Measurements from ENCODE around the gene ACSS3. TPM values are rescaled to one million over a fixed set of nuclear protein-coding genes. Genes with fewer than 3 reads are reported as not detected.
A peak's percentile ranks its signal among the peaks of the same experiment; 100 is the strongest.

The ACSS3 gene
- total RNA-seq, 1 donor from 2014 or later = not detected

- no peaks in the 10 kb centered on the region for H3K36me3 Mint-ChIP-seq (ENCODE audit: low read depth)
- no peak overlapping the region for H3K27ac Mint-ChIP-seq
- no peaks in the 10 kb centered on the region for H3K9me3 Mint-ChIP-seq
- no peaks in the 10 kb centered on the region for H3K27me3 Mint-ChIP-seq
- intact Hi-C loops (cut with micrococcal nuclease) = no loop called here
- no peak overlapping the region for H3K4me3 Mint-ChIP-seq
- no peaks in the 10 kb centered on the region for H3K4me1 Mint-ChIP-seq
- DNase-seq = no peak
Observed at GRCh38 chr12:81125691-81126090, 47.8 kb downstream of the ACSS3 start.

GRCh38 chr12:81128930-81129554, 51.2 kb downstream of the ACSS3 start:
- H3K27ac Mint-ChIP-seq = no peak overlapping the region
- H3K27me3 Mint-ChIP-seq = no peaks in the 10 kb centered on the region
- no peaks in the 10 kb centered on the region for H3K36me3 Mint-ChIP-seq (ENCODE audit: low read depth)
- H3K9me3 Mint-ChIP-seq = no peaks in the 10 kb centered on the region
- peak; percentile 57 for DNase-seq
- intact Hi-C loops (cut with micrococcal nuclease) = no loop called here
- H3K4me3 Mint-ChIP-seq = no peak overlapping the region
- H3K4me1 Mint-ChIP-seq = no peaks in the 10 kb centered on the region

- intact Hi-C loops (cut with micrococcal nuclease) = no loop called here
- no peak for DNase-seq
- H3K27ac Mint-ChIP-seq = no peak overlapping the region
- H3K27me3 Mint-ChIP-seq = no peaks in the 10 kb centered on the region
- H3K4me3 Mint-ChIP-seq = no peak overlapping the region
- no peaks in the 10 kb centered on the region for H3K9me3 Mint-ChIP-seq
- no peaks in the 10 kb centered on the region for H3K4me1 Mint-ChIP-seq
- no peaks in the 10 kb centered on the region for H3K36me3 Mint-ChIP-seq (ENCODE audit: low read depth)
Observed at GRCh38 chr12:81136519-81136918, 58.6 kb downstream of the ACSS3 start.

- Mint-ChIP-seq H3K27ac (no peak overlapping the region), H3K4me3 (no peak overlapping the region), H3K36me3 (ENCODE audit: low read depth) (no peaks in the 10 kb centered on the region), H3K9me3 (no peaks in the 10 kb centered on the region), H3K27me3 (no peaks in the 10 kb centered on the region), H3K4me1 (no peaks in the 10 kb centered on the region)
- DNase-seq = no peak
- intact Hi-C loops (cut with micrococcal nuclease) = no loop called here
Observed at GRCh38 chr12:81137801-81138200, 59.9 kb downstream of the ACSS3 start.

GRCh38 chr12:81141217-81141616, 63.3 kb downstream of the ACSS3 start:
- Mint-ChIP-seq H3K4me3 (no peak overlapping the region), H3K4me1 (no peaks in the 10 kb centered on the region), H3K27ac (no peak overlapping the region), H3K36me3 (ENCODE audit: low read depth) (no peaks in the 10 kb centered on the region), H3K27me3 (no peaks in the 10 kb centered on the region), H3K9me3 (no peaks in the 10 kb centered on the region)
- intact Hi-C loops (cut with micrococcal nuclease) = no loop called here
- DNase-seq = no peak

- no peak for DNase-seq
- no peaks in the 10 kb centered on the region for H3K27me3 Mint-ChIP-seq
- no peaks in the 10 kb centered on the region for H3K4me1 Mint-ChIP-seq
- no peaks in the 10 kb centered on the region for H3K36me3 Mint-ChIP-seq (ENCODE audit: low read depth)
- H3K27ac Mint-ChIP-seq = no peak overlapping the region
- H3K4me3 Mint-ChIP-seq = no peak overlapping the region
- no peaks in the 10 kb centered on the region for H3K9me3 Mint-ChIP-seq
- intact Hi-C loops (cut with micrococcal nuclease) = no loop called here
Observed at GRCh38 chr12:81143057-81143456, 65.2 kb downstream of the ACSS3 start.

- intact Hi-C loops (cut with micrococcal nuclease) = no loop called here
- Mint-ChIP-seq H3K36me3 (ENCODE audit: low read depth) (no peaks in the 10 kb centered on the region), H3K4me1 (no peaks in the 10 kb centered on the region), H3K27ac (no peak overlapping the region), H3K27me3 (no peaks in the 10 kb centered on the region), H3K9me3 (no peaks in the 10 kb centered on the region), H3K4me3 (no peak overlapping the region)
- DNase-seq = no peak
Observed at GRCh38 chr12:81146228-81147225, 68.6 kb downstream of the ACSS3 start.

GRCh38 chr12:81147292-81147919, 69.5 kb downstream of the ACSS3 start:
- Mint-ChIP-seq H3K27me3 (no peaks in the 10 kb centered on the region), H3K4me3 (no peak overlapping the region), H3K27ac (no peak overlapping the region), H3K4me1 (no peaks in the 10 kb centered on the region), H3K36me3 (ENCODE audit: low read depth) (no peaks in the 10 kb centered on the region), H3K9me3 (no peaks in the 10 kb centered on the region)
- intact Hi-C loops (cut with micrococcal nuclease) = no loop called here
- DNase-seq = no peak

GRCh38 chr12:81150382-81150781, 72.5 kb downstream of the ACSS3 start:
- Mint-ChIP-seq H3K4me1 (no peaks in the 10 kb centered on the region), H3K27me3 (no peaks in the 10 kb centered on the region), H3K27ac (no peak overlapping the region), H3K9me3 (no peaks in the 10 kb centered on the region), H3K36me3 (ENCODE audit: low read depth) (no peaks in the 10 kb centered on the region), H3K4me3 (no peak overlapping the region)
- DNase-seq = no peak
- intact Hi-C loops (cut with micrococcal nuclease) = no loop called here

GRCh38 chr12:81159856-81160255, 82.0 kb downstream of the ACSS3 start:
- Mint-ChIP-seq H3K4me1 (no peaks in the 10 kb centered on the region), H3K27me3 (no peaks in the 10 kb centered on the region), H3K27ac (no peak overlapping the region), H3K4me3 (no peak overlapping the region), H3K9me3 (no peaks in the 10 kb centered on the region), H3K36me3 (ENCODE audit: low read depth) (no peaks in the 10 kb centered on the region)
- DNase-seq = no peak
- intact Hi-C loops (cut with micrococcal nuclease) = no loop called here

GRCh38 chr12:81161680-81162079, 83.8 kb downstream of the ACSS3 start:
- no peaks in the 10 kb centered on the region for H3K36me3 Mint-ChIP-seq (ENCODE audit: low read depth)
- H3K4me3 Mint-ChIP-seq = no peak overlapping the region
- H3K27me3 Mint-ChIP-seq = no peaks in the 10 kb centered on the region
- H3K4me1 Mint-ChIP-seq = no peaks in the 10 kb centered on the region
- DNase-seq = no peak
- intact Hi-C loops (cut with micrococcal nuclease) = no loop called here
- no peaks in the 10 kb centered on the region for H3K9me3 Mint-ChIP-seq
- no peak overlapping the region for H3K27ac Mint-ChIP-seq

- H3K36me3 Mint-ChIP-seq (ENCODE audit: low read depth) = no peaks in the 10 kb centered on the region
- no peaks in the 10 kb centered on the region for H3K9me3 Mint-ChIP-seq
- H3K4me3 Mint-ChIP-seq = no peak overlapping the region
- intact Hi-C loops (cut with micrococcal nuclease) = no loop called here
- no peak for DNase-seq
- no peaks in the 10 kb centered on the region for H3K4me1 Mint-ChIP-seq
- no peaks in the 10 kb centered on the region for H3K27me3 Mint-ChIP-seq
- no peak overlapping the region for H3K27ac Mint-ChIP-seq
Observed at GRCh38 chr12:81162391-81163136, 84.7 kb downstream of the ACSS3 start.

- Mint-ChIP-seq H3K4me3 (no peak overlapping the region), H3K27me3 (no peaks in the 10 kb centered on the region), H3K4me1 (no peaks in the 10 kb centered on the region), H3K36me3 (ENCODE audit: low read depth) (no peaks in the 10 kb centered on the region), H3K9me3 (no peaks in the 10 kb centered on the region), H3K27ac (no peak overlapping the region)
- intact Hi-C loops (cut with micrococcal nuclease) = no loop called here
- DNase-seq = no peak
Observed at GRCh38 chr12:81164827-81165226, 86.9 kb downstream of the ACSS3 start.
